OCI-LY1 (cell line): ENCODE measurements around the gene SCRN1.

Experiments
- EZH2 ChIP-seq: fragments of 200-600 bp; sonication (generic), shearing (Covaris generic); IDR thresholded peaks from 2 replicates; pipeline ENCODE4 v1.8.0; 2017; ENCODE audit warnings: borderline replicate concordance, mixed run types, mild to moderate bottlenecking, antibody characterized with exemption, low read length, moderate library complexity, mixed read lengths
- TF ChIP-seq, protein P1 (sequence below): fragments of 200-600 bp; sonication (generic), shearing (Covaris generic); IDR thresholded peaks from 2 replicates; pipeline ENCODE4 v1.5.1; 2017; ENCODE audit warnings: mild to moderate bottlenecking, antibody characterized with exemption, low read length, moderate library complexity, mixed read lengths

DNA sequence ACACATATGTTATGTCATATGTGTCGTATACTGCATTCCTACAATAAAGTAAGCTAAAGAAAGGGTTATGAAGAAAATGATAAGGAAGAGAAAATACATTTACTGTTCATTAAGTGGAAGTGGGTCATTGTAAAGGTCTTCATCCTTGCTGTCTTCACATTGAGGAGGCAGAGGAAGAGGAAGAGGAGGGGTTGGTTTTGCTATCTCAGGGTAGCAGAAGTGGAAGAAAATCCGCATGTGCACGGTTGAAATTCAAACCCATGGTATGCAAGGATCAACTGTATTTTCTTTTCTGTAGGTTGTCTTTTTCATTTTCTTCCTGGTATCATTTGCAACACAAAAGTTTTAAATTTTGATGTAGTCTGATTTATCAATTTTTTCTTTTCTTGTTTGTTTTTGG, 44.9 kb upstream of the SCRN1 start:
- no peak for TF ChIP-seq EZH2
- TF ChIP-seq, protein P1, sequence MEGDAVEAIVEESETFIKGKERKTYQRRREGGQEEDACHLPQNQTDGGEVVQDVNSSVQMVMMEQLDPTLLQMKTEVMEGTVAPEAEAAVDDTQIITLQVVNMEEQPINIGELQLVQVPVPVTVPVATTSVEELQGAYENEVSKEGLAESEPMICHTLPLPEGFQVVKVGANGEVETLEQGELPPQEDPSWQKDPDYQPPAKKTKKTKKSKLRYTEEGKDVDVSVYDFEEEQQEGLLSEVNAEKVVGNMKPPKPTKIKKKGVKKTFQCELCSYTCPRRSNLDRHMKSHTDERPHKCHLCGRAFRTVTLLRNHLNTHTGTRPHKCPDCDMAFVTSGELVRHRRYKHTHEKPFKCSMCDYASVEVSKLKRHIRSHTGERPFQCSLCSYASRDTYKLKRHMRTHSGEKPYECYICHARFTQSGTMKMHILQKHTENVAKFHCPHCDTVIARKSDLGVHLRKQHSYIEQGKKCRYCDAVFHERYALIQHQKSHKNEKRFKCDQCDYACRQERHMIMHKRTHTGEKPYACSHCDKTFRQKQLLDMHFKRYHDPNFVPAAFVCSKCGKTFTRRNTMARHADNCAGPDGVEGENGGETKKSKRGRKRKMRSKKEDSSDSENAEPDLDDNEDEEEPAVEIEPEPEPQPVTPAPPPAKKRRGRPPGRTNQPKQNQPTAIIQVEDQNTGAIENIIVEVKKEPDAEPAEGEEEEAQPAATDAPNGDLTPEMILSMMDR: no peak
